ENCODE results near the gene NALCN.

DNA sequence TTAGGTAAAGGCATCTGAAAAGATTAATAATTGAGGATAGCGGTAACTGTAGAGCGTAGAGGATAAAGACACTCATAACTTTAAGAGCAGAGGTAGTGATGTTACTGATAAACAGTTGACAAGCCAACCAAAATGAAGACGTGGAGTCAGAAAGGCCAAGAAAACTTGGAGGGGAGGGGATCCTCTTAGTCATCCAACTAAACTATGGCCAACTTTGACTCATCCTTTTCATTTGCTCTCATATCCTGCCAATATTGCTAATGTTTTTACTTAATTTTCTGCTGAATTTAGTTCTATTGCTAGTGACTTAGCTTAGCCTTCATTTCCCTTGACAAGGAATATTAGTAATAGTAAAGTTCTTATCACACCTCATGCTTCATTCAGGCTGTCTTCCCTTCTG, 49.6 kb upstream of the NALCN start:
- TF ChIP-seq POLR2AphosphoS5 (IDR thresholded peaks at IDR 0.05) (no peak), POLR2A (IDR thresholded peaks at IDR 0.05) (no peak)
- TF ChIP-seq, protein P1, sequence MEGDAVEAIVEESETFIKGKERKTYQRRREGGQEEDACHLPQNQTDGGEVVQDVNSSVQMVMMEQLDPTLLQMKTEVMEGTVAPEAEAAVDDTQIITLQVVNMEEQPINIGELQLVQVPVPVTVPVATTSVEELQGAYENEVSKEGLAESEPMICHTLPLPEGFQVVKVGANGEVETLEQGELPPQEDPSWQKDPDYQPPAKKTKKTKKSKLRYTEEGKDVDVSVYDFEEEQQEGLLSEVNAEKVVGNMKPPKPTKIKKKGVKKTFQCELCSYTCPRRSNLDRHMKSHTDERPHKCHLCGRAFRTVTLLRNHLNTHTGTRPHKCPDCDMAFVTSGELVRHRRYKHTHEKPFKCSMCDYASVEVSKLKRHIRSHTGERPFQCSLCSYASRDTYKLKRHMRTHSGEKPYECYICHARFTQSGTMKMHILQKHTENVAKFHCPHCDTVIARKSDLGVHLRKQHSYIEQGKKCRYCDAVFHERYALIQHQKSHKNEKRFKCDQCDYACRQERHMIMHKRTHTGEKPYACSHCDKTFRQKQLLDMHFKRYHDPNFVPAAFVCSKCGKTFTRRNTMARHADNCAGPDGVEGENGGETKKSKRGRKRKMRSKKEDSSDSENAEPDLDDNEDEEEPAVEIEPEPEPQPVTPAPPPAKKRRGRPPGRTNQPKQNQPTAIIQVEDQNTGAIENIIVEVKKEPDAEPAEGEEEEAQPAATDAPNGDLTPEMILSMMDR (IDR thresholded peaks at IDR 0.05 in 8 of 11, conservative IDR thresholded peaks at IDR 0.05 in 3 of 11), result no peak
